Measurements from ENCODE around the gene TAPBP. TPM values are rescaled to one million over a fixed set of nuclear protein-coding genes. Genes with fewer than 3 reads are reported as not detected.

Gene TAPBP
- total and polyA plus RNA-seq, 4 experiments from 2014 or later = 240 to 370 (median 262) TPM

DNA sequence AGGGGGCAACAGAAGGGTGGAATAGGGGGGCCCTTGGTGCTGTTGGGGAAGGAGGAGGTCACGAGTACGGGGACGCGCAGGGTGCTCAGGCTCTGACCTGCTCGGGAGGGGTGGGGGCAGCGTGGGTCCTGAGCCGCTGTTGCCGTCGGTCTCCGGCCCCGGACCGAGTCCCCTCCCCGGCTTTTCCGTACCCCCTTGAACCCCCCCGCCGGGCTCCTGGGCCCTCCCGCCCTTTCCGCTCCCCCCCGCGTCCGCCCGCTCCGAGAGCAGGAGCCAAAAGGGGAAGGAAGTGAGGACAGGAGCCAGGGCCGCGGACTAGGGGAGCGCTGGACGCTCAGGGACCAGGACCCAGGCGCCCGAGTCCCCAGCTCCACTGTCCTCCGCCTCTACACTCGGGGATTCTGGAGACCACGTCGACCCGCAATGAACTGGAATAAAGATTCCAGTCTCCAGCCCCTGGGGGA, 15.1 kb downstream of the TAPBP start, which contains the start of gene RGL2:
Gene RGL2, minus strand, starts transcription at position 170 of the 464 bp plus-strand sequence. CDS start 332 bp downstream, outside the sequence.
- CTCF ChIA-PET (ENCODE audit: partially characterized antibody) = interaction anchor here (0.7 to 4.8 kb wide), 11 partner anchors 9 to 137 kb away, joined by 3 to 35 read pairs (median 5); partner anchors contain the start of genes B3GALT4, PFDN6, RPS18 and TAPBP
- H3K4me3 ChIP-seq (ENCODE audit: low read length in 2 of 2) = peak within 1 kb of the TSS; percentile 71 to 97
- no peaks in the 10 kb centered on the region for H3K27me3 ChIP-seq (ENCODE audit: insufficient read depth, low read length)
- peak within 1 kb of the TSS; percentile 96 to 100 (median 99) for H3K27ac Mint-ChIP-seq
- peak within 1 kb of the TSS; percentile 94 for H3K27ac ChIP-seq (ENCODE audit: low read depth, low read length)
- no peaks in the 10 kb centered on the region for H3K9me3 ChIP-seq (ENCODE audit: control insufficient read depth in 1 of 2, low read length in 2 of 2)
- H3K4me3 Mint-ChIP-seq = peak within 1 kb of the TSS; percentile 99
- POLR2A ChIA-PET (ENCODE audit: partially characterized antibody) = interaction anchor here (1.0 to 7.4 kb wide), 24 partner anchors 9 to 1238 kb away, joined by 3 to 150 read pairs (median 6); partner anchors contain the start of genes B3GALT4, CUTA, HSD17B8 and KIFC1
- H3K36me3 ChIP-seq (ENCODE audit: insufficient read depth, low read length) = peaks cover 41% of the 10 kb centered on the region
- H3K4me1 ChIP-seq (ENCODE audit: insufficient read depth, low read length) = peaks cover 27% of the 10 kb centered on the region
- DNase-seq = peak in 2 of 5 donors; percentile 62 to 75
- H3K4me1 Mint-ChIP-seq = peaks cover 20 to 39% (median 30%) of the 10 kb centered on the region in 4 donors
- H3K36me3 Mint-ChIP-seq = peaks cover 19 to 59% of the 10 kb centered on the region in 2 donors
- H3K27me3 Mint-ChIP-seq = peaks cover 0 to 4% of the 10 kb centered on the region in 2 donors
- intact Hi-C loops (cut with micrococcal nuclease) = loop anchor here (1.0 to 2.0 kb wide), 8 partner anchors 10 to 99 kb away; partner anchors contain the start of genes B3GALT4, KIFC1, PFDN6 and RXRB
- H3K9me3 Mint-ChIP-seq = peaks cover 0 to 2% (median 0%) of the 10 kb centered on the region in 8 donors

DNA sequence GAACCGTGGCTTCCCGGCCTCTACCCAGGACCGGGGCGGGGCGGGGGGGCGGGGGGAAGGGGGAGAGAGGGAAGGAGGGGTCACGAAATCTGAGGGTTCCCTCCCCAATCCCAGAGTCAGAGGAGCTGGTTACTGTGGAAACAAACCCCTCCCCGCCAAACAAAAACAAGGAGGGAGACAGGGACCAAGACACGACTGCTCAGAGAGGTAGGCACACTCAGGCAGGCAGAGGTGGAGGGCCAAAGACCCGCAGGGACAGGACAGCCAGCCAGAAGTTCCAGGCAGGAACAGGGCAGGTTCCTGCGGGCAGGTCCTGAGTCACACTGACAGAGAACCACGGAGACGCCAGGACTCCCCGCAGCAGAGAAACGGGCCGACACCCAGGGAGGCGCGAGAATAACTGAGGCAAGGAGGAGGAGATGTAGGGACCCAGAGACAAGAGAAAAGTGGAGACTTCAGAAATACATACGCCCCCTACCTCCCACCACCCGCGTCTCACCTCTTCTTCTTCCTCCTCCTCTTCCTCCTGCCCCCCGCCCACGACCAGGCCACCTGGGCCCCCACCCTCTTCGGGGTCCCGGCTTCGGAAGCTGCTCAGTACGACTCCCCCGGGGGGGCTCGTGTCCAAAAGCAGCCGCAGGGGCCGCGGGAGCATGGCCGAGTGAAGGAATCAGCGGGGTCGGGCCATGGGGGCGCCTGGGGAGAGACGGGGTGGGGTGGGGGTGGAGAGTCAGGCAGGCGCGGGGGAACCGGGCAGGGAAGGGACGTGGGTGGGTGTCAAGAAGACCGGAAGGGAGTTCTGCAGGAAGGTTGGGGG, 15.7 kb downstream of the TAPBP start:
- peaks cover 42% of the 10 kb centered on the region for H3K36me3 ChIP-seq (ENCODE audit: insufficient read depth, low read length)

DNA sequence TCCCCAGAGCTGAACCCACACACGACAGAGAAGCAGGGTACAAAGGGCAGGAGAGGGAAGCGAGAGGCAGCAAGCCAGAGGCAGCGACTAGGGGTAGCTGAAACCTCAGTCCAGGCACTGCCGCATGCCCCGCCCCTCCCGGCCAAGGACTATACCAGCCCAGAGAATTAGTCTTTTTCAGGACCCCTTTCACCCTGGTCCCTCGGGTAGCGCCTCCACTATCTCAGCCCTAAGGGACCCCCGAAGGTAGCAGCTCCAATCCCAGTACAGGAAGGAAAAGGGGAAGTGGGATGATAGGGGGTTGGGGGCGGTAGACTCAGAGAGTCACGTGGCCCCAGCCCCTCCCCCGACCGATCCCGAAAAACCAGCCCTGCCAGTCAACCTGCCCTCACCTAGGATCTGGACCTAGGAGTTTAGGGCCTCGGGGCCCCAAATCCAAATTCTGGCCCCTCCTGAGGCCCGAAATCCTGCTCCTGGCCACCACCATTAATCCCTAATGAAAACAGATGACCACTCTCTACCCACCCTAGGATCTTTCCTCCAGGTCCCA, 16.4 kb downstream of the TAPBP start:
- peaks cover 18 to 35% (median 26%) of the 10 kb centered on the region in 4 donors for H3K4me1 Mint-ChIP-seq
- H3K36me3 Mint-ChIP-seq = peaks cover 13 to 53% of the 10 kb centered on the region in 2 donors
- Histone ChIP-seq H3K36me3 (ENCODE audit: insufficient read depth, low read length) (peaks cover 48% of the 10 kb centered on the region), H3K27ac (ENCODE audit: low read depth, low read length) (peak overlapping the region; percentile 94), H3K27me3 (ENCODE audit: insufficient read depth, low read length) (no peaks in the 10 kb centered on the region), H3K4me3 (ENCODE audit: low read length in 2 of 2) (no peak overlapping the region), H3K9me3 (ENCODE audit: control insufficient read depth in 1 of 2, low read length in 2 of 2) (no peaks in the 10 kb centered on the region), H3K4me1 (ENCODE audit: insufficient read depth, low read length) (peaks cover 27% of the 10 kb centered on the region)
- peak overlapping the region; percentile 72 to 99 (median 88) for H3K27ac Mint-ChIP-seq
- intact Hi-C loops (cut with micrococcal nuclease) = no loop called here
- H3K27me3 Mint-ChIP-seq = peaks cover 0 to 4% of the 10 kb centered on the region in 2 donors
- H3K4me3 Mint-ChIP-seq = peak overlapping the region; percentile 50 to 99 (median 60)
- ChIA-PET POLR2A (ENCODE audit: partially characterized antibody) (interaction anchor here (1.4 to 7.4 kb wide), 8 partner anchors 9 to 119 kb away, joined by 3 to 150 read pairs (median 89); partner anchors contain the start of genes B3GALT4, PFDN6, RPS18 and TAPBP), CTCF (ENCODE audit: partially characterized antibody) (interaction anchor here (0.9 to 4.8 kb wide), 4 partner anchors 14 to 49 kb away, joined by 4 to 35 read pairs (median 4); partner anchors contain the start of gene TAPBP)
- no peak for DNase-seq
- peaks cover 0 to 2% (median 0%) of the 10 kb centered on the region in 8 donors for H3K9me3 Mint-ChIP-seq

More for the DNA sequence above, 15.7 kb downstream of the TAPBP start:
- H3K36me3 Mint-ChIP-seq = peaks cover 13 to 53% of the 10 kb centered on the region in 2 donors
- peaks cover 18 to 35% (median 26%) of the 10 kb centered on the region in 4 donors for H3K4me1 Mint-ChIP-seq
- no peaks in the 10 kb centered on the region for H3K9me3 ChIP-seq (ENCODE audit: control insufficient read depth in 1 of 2, low read length in 2 of 2)
- H3K27me3 Mint-ChIP-seq = peaks cover 0 to 4% of the 10 kb centered on the region in 2 donors
- H3K4me3 Mint-ChIP-seq = peak overlapping the region; percentile 99
- peaks cover 0 to 2% (median 0%) of the 10 kb centered on the region in 8 donors for H3K9me3 Mint-ChIP-seq
- ChIA-PET CTCF (ENCODE audit: partially characterized antibody) (interaction anchor here (0.9 to 4.8 kb wide), 6 partner anchors 9 to 50 kb away, joined by 3 to 35 read pairs (median 4); partner anchors contain the start of genes PFDN6, TAPBP and WDR46), POLR2A (ENCODE audit: partially characterized antibody) (interaction anchor here (1.0 to 7.4 kb wide), 15 partner anchors 9 to 326 kb away, joined by 3 to 150 read pairs (median 6); partner anchors contain the start of genes B3GALT4, CUTA, KIFC1 and PFDN6)
- intact Hi-C loops (cut with micrococcal nuclease) = loop anchor here (2.0 kb wide), 1 partner anchor 93 kb away; the partner anchor contains the start of gene KIFC1
- peak overlapping the region; percentile 95 to 100 (median 99) for H3K27ac Mint-ChIP-seq
- DNase-seq = peak; percentile 68 to 85 (median 72)
- peaks cover 27% of the 10 kb centered on the region for H3K4me1 ChIP-seq (ENCODE audit: insufficient read depth, low read length)
- H3K4me3 ChIP-seq (ENCODE audit: low read length in 2 of 2) = peak overlapping the region; percentile 71 to 91
- no peaks in the 10 kb centered on the region for H3K27me3 ChIP-seq (ENCODE audit: insufficient read depth, low read length)
- peak overlapping the region; percentile 94 for H3K27ac ChIP-seq (ENCODE audit: low read depth, low read length)

- POLR2A ChIA-PET (ENCODE audit: partially characterized antibody) = interaction anchor here (1.4 to 7.4 kb wide), 7 partner anchors 8 to 48 kb away, joined by 3 to 150 read pairs (median 91); partner anchors contain the start of genes B3GALT4, PFDN6, RPS18 and TAPBP
- Histone ChIP-seq H3K36me3 (ENCODE audit: insufficient read depth, low read length) (peaks cover 52% of the 10 kb centered on the region), H3K27me3 (ENCODE audit: insufficient read depth, low read length) (no peaks in the 10 kb centered on the region), H3K4me1 (ENCODE audit: insufficient read depth, low read length) (peaks cover 27% of the 10 kb centered on the region), H3K27ac (ENCODE audit: low read depth, low read length) (peak overlapping the region; percentile 94), H3K4me3 (ENCODE audit: low read length in 2 of 2) (no peak overlapping the region), H3K9me3 (ENCODE audit: control insufficient read depth in 1 of 2, low read length in 2 of 2) (no peaks in the 10 kb centered on the region)
- no peak for DNase-seq
- intact Hi-C loops (cut with micrococcal nuclease) = no loop called here
- Mint-ChIP-seq H3K27me3 (peaks cover 0 to 4% of the 10 kb centered on the region in 2 donors), H3K27ac (peak overlapping the region; percentile 70 to 99 (median 93)), H3K9me3 (peaks cover 0 to 2% (median 0%) of the 10 kb centered on the region in 8 donors), H3K36me3 (peaks cover 12 to 56% of the 10 kb centered on the region in 2 donors), H3K4me3 (peak overlapping the region; percentile 42 to 99 (median 70)), H3K4me1 (peaks cover 18 to 35% (median 26%) of the 10 kb centered on the region in 4 donors)
- CTCF ChIA-PET (ENCODE audit: partially characterized antibody) = interaction anchor here (0.9 to 1.5 kb wide), 4 partner anchors 19 to 49 kb away, joined by 4 to 5 read pairs (median 4); no protein-coding TSS in a partner anchor
Observed at GRCh38 chr6:33296797-33297405, 17.0 kb downstream of the TAPBP start.

DNA sequence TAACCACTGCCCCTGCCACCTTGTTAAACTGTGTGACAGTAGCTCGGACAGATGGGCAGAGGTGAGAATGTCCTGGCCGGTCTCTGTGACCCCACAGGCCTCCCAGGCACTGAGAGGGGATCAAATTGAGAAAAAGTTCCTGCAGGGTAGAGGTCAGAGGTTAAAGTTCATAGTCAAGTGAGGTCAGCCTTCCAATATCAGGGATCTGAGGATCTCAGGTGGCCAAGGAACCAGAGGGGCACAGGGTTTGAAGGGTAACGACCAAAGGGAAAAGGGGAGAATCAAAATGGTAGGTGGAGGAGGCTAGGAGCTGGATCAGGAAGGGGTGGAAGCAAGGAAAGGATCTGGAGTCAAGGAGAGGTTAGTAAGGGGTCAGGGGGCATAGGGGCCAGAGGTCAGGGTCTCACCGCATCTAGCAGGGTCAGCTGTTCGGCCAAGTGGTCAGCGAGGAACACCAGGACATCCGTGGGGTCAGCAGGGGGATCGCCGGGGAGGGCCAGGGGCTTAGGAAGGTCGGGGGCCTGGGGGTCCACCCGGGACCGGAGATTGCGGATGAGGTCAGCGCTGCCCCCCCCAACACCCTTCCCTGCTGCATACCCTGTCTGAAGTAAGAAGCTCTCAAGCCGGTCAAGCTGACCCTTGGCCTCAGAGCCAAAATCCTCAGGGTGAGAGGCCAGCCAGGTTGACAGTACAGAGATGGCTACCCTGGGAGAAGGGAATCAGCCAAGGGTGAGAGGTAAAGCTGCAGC, 18.1 kb downstream of the TAPBP start:
- Mint-ChIP-seq H3K4me3 (peak overlapping the region in 2 of 8 donors; percentile 3 to 25), H3K9me3 (peaks cover 0 to 2% (median 0%) of the 10 kb centered on the region in 8 donors), H3K4me1 (peaks cover 17 to 35% (median 26%) of the 10 kb centered on the region in 4 donors), H3K27me3 (peaks cover 0 to 4% of the 10 kb centered on the region in 2 donors), H3K27ac (peak overlapping the region in 6 of 7 donors; percentile 52 to 96 (median 84)), H3K36me3 (peaks cover 4 to 55% of the 10 kb centered on the region in 2 donors)
- H3K9me3 ChIP-seq (ENCODE audit: control insufficient read depth in 1 of 2, low read length in 2 of 2) = no peaks in the 10 kb centered on the region
- no peak overlapping the region for H3K27ac ChIP-seq (ENCODE audit: low read depth, low read length)
- ChIA-PET POLR2A (ENCODE audit: partially characterized antibody) (interaction anchor here (4.7 to 7.4 kb wide), 3 partner anchors 15 to 24 kb away, joined by 81 to 150 read pairs (median 91); partner anchors contain the start of genes B3GALT4, RPS18, VPS52 and ZBTB22), CTCF (ENCODE audit: partially characterized antibody) (interaction anchor here (1.5 kb wide), 1 partner anchor 49 kb away, joined by 5 read pairs; no protein-coding TSS in a partner anchor)
- intact Hi-C loops (cut with micrococcal nuclease) = no loop called here
- H3K27me3 ChIP-seq (ENCODE audit: insufficient read depth, low read length) = no peaks in the 10 kb centered on the region
- no peak for DNase-seq
- H3K36me3 ChIP-seq (ENCODE audit: insufficient read depth, low read length) = peaks cover 59% of the 10 kb centered on the region
- H3K4me3 ChIP-seq (ENCODE audit: low read length in 2 of 2) = no peak overlapping the region
- H3K4me1 ChIP-seq (ENCODE audit: insufficient read depth, low read length) = peaks cover 25% of the 10 kb centered on the region
